Caco-2 (cell line): ENCODE results near the gene TMEM45A. TPM values are rescaled to one million over a fixed set of nuclear protein-coding genes. Genes with fewer than 3 reads are reported as not detected.

Source experiments
- BruUV-seq: library from RNA; stranded (reverse); fragments of 400-500 nt; replicated peaks from 2 replicates; lab custom pipeline; 2021; lab: Mats Ljungman, UMichigan
- CTCF ChIA-PET: fragments of 300-600 bp; sonication (Branson Sonifier 250); formaldehyde crosslinking; loops from one replicate; lab custom pipeline; 2022; ENCODE audit warnings: antibody characterized with exemption; lab: Charles Lee
- POLR2A ChIA-PET: fragments of 300-600 bp; sonication (Branson Sonifier 250); formaldehyde crosslinking; loops from one replicate; lab custom pipeline; 2022; ENCODE audit warnings: antibody characterized with exemption; lab: Charles Lee
- DNase-seq, 2 experiments: peaks; one replicate each; pipeline versions ENCODE4 v3.0.0 to v3.0.0-alpha.2; 2020 to 2022
- H3K27me3 ChIP-seq: replicated peaks from 2 replicates; pipeline ENCODE4 v1.6.0; 2011; ENCODE audit warnings: low read length; ENCODE audit not compliant: control insufficient read depth, insufficient read depth
- H3K36me3 ChIP-seq: 2 replicates; pipeline ENCODE4 v1.5.1; 2011; ENCODE audit warnings: low read length; ENCODE audit not compliant: control insufficient read depth, insufficient read depth
- H3K4me1 ChIP-seq: fragments of 250-450 bp; sonication (Bioruptor Pico); 2 replicates; pipeline ENCODE4 v1.5.1; 2020; ENCODE audit warnings: mild to moderate bottlenecking
- H3K4me3 ChIP-seq: 2 replicates; pipeline ENCODE4 v1.5.1; 2011; ENCODE audit warnings: low read depth, mild to moderate bottlenecking, control low read depth, low read length
- H3K9me3 ChIP-seq: fragments of 250-450 bp; sonication (Bioruptor Pico); 2 replicates; pipeline ENCODE4 v1.5.1; 2020; ENCODE audit warnings: mild to moderate bottlenecking, moderate library complexity
- H3K27ac Mint-ChIP-seq: one replicate; pipeline ENCODE4 v1.8.0; 2022; ENCODE audit warnings: mixed read lengths; ENCODE audit not compliant: unreplicated experiment
- H3K27me3 Mint-ChIP-seq: one replicate; pipeline ENCODE4 v1.8.0; 2022; ENCODE audit warnings: mixed read lengths; ENCODE audit not compliant: insufficient read depth, unreplicated experiment
- H3K36me3 Mint-ChIP-seq: one replicate; pipeline ENCODE4 v1.8.0; 2022; ENCODE audit warnings: mild to moderate bottlenecking, mixed read lengths; ENCODE audit not compliant: insufficient read depth, unreplicated experiment
- H3K4me1 Mint-ChIP-seq: one replicate; pipeline ENCODE4 v1.8.0; 2022; ENCODE audit warnings: low read depth, mixed read lengths; ENCODE audit not compliant: unreplicated experiment
- H3K4me3 Mint-ChIP-seq: one replicate; pipeline ENCODE4 v1.8.0; 2022; ENCODE audit warnings: mild to moderate bottlenecking, moderate library complexity, mixed read lengths; ENCODE audit not compliant: unreplicated experiment
- H3K9me3 Mint-ChIP-seq: one replicate; pipeline ENCODE4 v1.8.0; 2022; ENCODE audit warnings: mixed read lengths; ENCODE audit not compliant: unreplicated experiment
- intact Hi-C: fragments of 100-400 bp; cut with micrococcal nuclease; formaldehyde crosslinking; loops from one replicate; pipeline ENCODE4 v1.10.0; 2022; ENCODE audit not compliant: unreplicated experiment
- total RNA-seq: library from RNA; stranded (reverse); gene quantifications from 2 replicates; pipeline ENCODE4 v1.2.3, GENCODE V29; 2022
- TF ChIP-seq, protein P1 (sequence below), 2 experiments: fragments of 200-600 bp in 1 of 2; IDR thresholded peaks; 1 replicate in 1 of 2; 2 replicates in 1 of 2; pipeline versions ENCODE4 v1.5.1 to v1.8.0; 2011 to 2022; ENCODE audit warnings: antibody characterized with exemption in 1 of 2, control low read depth in 1 of 2, inconsistent platforms in 1 of 2, low read depth in 1 of 2, low read length in 1 of 2, mild to moderate bottlenecking in 1 of 2, moderate library complexity in 1 of 2; ENCODE audit not compliant: insufficient read depth in 1 of 2, severe bottlenecking in 1 of 2, unreplicated experiment in 1 of 2

The TMEM45A gene
- total RNA-seq, 1 experiment from 2014 or later = 5.6 TPM

DNA sequence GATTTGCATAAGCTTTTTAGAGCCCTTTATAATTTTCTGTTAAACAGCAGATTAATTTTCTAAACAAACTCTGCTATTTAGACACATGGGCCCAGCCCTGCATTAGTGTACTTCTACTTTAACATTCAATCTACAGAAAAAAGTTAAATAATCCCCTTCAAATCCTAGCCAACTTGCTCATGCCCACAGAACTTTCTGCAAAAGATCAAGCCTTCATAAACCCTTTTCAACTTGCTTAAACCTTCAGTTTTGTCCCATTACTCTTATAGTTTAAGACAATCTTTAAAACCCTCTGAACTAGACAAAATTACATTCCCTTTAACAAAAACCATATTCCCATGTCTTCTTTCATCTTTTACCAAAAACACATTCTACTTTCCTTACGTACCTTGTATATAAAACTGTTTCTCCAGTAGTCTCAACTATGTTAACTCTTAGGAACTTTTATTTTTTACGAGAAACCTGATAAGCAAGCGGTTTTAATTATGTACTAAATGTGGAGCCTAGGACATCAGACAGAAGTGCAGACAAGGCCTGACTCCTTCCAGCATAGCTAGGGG is 91.8 kb downstream of the TMEM45A start:
- no peak for DNase-seq
- H3K9me3 ChIP-seq = no peaks in the 10 kb centered on the region
- no peaks in the 10 kb centered on the region for H3K36me3 ChIP-seq
- H3K4me3 ChIP-seq = no peak overlapping the region
- ChIA-PET POLR2A (no interaction called here), CTCF (interaction anchor here (1.4 kb wide), 1 partner anchor 121 kb away, joined by 3 read pairs; no protein-coding TSS in a partner anchor)
- Mint-ChIP-seq H3K9me3 (peaks cover 14% of the 10 kb centered on the region), H3K36me3 (no peaks in the 10 kb centered on the region), H3K27me3 (no peaks in the 10 kb centered on the region), H3K4me3 (no peak overlapping the region), H3K4me1 (no peaks in the 10 kb centered on the region), H3K27ac (no peak overlapping the region)
- H3K27me3 ChIP-seq = no peaks in the 10 kb centered on the region
- intact Hi-C loops = no loop called here
- no peaks in the 10 kb centered on the region for H3K4me1 ChIP-seq
- no TSS peak for BruUV-seq
- TF ChIP-seq, protein P1, sequence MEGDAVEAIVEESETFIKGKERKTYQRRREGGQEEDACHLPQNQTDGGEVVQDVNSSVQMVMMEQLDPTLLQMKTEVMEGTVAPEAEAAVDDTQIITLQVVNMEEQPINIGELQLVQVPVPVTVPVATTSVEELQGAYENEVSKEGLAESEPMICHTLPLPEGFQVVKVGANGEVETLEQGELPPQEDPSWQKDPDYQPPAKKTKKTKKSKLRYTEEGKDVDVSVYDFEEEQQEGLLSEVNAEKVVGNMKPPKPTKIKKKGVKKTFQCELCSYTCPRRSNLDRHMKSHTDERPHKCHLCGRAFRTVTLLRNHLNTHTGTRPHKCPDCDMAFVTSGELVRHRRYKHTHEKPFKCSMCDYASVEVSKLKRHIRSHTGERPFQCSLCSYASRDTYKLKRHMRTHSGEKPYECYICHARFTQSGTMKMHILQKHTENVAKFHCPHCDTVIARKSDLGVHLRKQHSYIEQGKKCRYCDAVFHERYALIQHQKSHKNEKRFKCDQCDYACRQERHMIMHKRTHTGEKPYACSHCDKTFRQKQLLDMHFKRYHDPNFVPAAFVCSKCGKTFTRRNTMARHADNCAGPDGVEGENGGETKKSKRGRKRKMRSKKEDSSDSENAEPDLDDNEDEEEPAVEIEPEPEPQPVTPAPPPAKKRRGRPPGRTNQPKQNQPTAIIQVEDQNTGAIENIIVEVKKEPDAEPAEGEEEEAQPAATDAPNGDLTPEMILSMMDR (IDR thresholded peaks at IDR 0.05; ENCODE audit: insufficient read depth in 1 of 2, low read depth in 1 of 2, low read length in 1 of 2, severe bottlenecking in 1 of 2, unreplicated experiment in 1 of 2) = no peak

DNA sequence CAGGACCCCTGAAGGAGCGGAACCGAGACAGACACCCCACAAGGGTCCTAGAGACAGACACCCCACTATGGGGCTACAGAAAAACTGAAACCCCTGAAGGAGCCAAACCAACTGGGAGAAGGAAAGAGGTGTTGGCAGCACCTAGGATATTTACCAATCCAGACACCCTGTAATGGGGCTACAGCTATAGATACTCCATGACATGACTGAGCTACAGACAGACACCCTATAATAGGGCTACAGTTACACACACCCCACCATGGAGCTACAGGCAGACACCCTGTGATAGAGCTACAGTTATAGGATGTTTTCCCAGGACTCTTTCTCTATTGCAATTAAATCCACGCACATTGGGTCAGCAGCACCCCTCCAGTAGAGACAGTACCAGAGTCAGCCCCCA is 94.4 kb downstream of the TMEM45A start:
- DNase-seq = no peak
- Mint-ChIP-seq H3K9me3 (peaks cover 14% of the 10 kb centered on the region), H3K27ac (no peak overlapping the region), H3K4me1 (peaks cover 7% of the 10 kb centered on the region), H3K4me3 (no peak overlapping the region), H3K27me3 (no peaks in the 10 kb centered on the region), H3K36me3 (no peaks in the 10 kb centered on the region)
- Histone ChIP-seq H3K4me1 (peaks cover 13% of the 10 kb centered on the region), H3K4me3 (no peak overlapping the region), H3K27me3 (no peaks in the 10 kb centered on the region), H3K9me3 (no peaks in the 10 kb centered on the region), H3K36me3 (no peaks in the 10 kb centered on the region)
- ChIA-PET POLR2A (no interaction called here), CTCF (no interaction called here)
- intact Hi-C loops = no loop called here
- no TSS peak for BruUV-seq
- TF ChIP-seq, protein P1 (IDR thresholded peaks at IDR 0.05; ENCODE audit: insufficient read depth in 1 of 2, low read depth in 1 of 2, low read length in 1 of 2, severe bottlenecking in 1 of 2, unreplicated experiment in 1 of 2) = no peak

DNA sequence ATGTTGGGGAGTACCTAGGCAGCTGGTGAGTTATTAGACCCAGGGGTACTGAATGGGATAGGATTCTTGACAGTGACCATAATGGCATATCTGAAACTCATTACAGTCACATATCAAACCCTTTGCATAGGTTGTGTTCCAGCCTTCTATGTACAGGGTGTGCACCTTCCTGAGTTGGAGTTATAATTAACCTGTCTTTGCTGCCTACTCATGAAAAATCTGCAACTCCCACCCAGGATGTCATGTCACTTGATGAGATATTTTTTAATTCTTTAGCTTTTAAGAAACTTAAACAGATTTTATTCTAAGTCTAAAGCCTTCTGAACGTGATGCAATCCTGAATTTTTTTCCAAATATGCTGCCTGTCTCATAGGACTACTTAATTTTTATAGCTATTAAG is 95.8 kb downstream of the TMEM45A start:
- Mint-ChIP-seq H3K36me3 (no peaks in the 10 kb centered on the region), H3K4me3 (no peak overlapping the region), H3K27me3 (no peaks in the 10 kb centered on the region), H3K27ac (no peak overlapping the region), H3K9me3 (peaks cover 14% of the 10 kb centered on the region), H3K4me1 (peaks cover 11% of the 10 kb centered on the region)
- no TSS peak for BruUV-seq
- Histone ChIP-seq H3K9me3 (no peaks in the 10 kb centered on the region), H3K27me3 (no peaks in the 10 kb centered on the region), H3K36me3 (no peaks in the 10 kb centered on the region), H3K4me3 (no peak overlapping the region), H3K4me1 (peaks cover 13% of the 10 kb centered on the region)
- POLR2A ChIA-PET = no interaction called here
- intact Hi-C loops = no loop called here
- TF ChIP-seq, protein P1 (IDR thresholded peaks at IDR 0.05; ENCODE audit: insufficient read depth in 1 of 2, low read depth in 1 of 2, low read length in 1 of 2, severe bottlenecking in 1 of 2, unreplicated experiment in 1 of 2) = no peak
- CTCF ChIA-PET = interaction anchor here (0.7 to 5.4 kb wide), 2 partner anchors 122 to 125 kb away, joined by 3 to 61 read pairs; no protein-coding TSS in a partner anchor
- no peak for DNase-seq
